Activated CD4-positive, CD25-positive, alpha-beta regulatory T cell (primary cell): ENCODE results near the gene AUTS2.

Experiments used
- DNase-seq, 4 experiments: peaks; one replicate each; lab custom pipeline; 2025; lab: John Stamatoyannopoulos, UW

AUTS2 gene

GRCh38 chr7:70383066-70383782 lies 784.9 kb downstream of the AUTS2 start:
- DNase-seq: no peak

GRCh38 chr7:70384024-70384423 lies 785.7 kb downstream of the AUTS2 start:
- no peak for DNase-seq

- DNase-seq: no peak
Measured at GRCh38 chr7:70384891-70385290, 786.6 kb downstream of the AUTS2 start.

- DNase-seq: no peak
Measured at GRCh38 chr7:70387217-70387616, 788.9 kb downstream of the AUTS2 start.

- DNase-seq: no peak
Measured at GRCh38 chr7:70389531-70390151, 791.4 kb downstream of the AUTS2 start.

GRCh38 chr7:70390251-70390650 lies 792.0 kb downstream of the AUTS2 start:
- no peak for DNase-seq

- DNase-seq: no peak
Measured at GRCh38 chr7:70392256-70392876, 794.1 kb downstream of the AUTS2 start.

- no peak for DNase-seq
Measured at GRCh38 chr7:70392877-70393435, 794.7 kb downstream of the AUTS2 start.

- DNase-seq: no peak
Measured at GRCh38 chr7:70393956-70394355, 795.7 kb downstream of the AUTS2 start.

- DNase-seq: no peak
Measured at GRCh38 chr7:70400829-70401380, 802.6 kb downstream of the AUTS2 start.

GRCh38 chr7:70402069-70402468 lies 803.8 kb downstream of the AUTS2 start:
- DNase-seq: no peak

- DNase-seq: no peak
Measured at GRCh38 chr7:70405241-70405640, 807.0 kb downstream of the AUTS2 start.

- no peak for DNase-seq
Measured at GRCh38 chr7:70406186-70406949, 808.1 kb downstream of the AUTS2 start.

- DNase-seq: no peak
Measured at GRCh38 chr7:70406950-70407209, 808.6 kb downstream of the AUTS2 start.

GRCh38 chr7:70408477-70408876 lies 810.2 kb downstream of the AUTS2 start:
- no peak for DNase-seq

- DNase-seq: no peak
Measured at GRCh38 chr7:70408891-70409290, 810.6 kb downstream of the AUTS2 start.

GRCh38 chr7:70410134-70410750 lies 812.0 kb downstream of the AUTS2 start:
- no peak for DNase-seq

GRCh38 chr7:70414368-70414767 lies 816.1 kb downstream of the AUTS2 start:
- no peak for DNase-seq

GRCh38 chr7:70415179-70415972 lies 817.1 kb downstream of the AUTS2 start:
- no peak for DNase-seq

GRCh38 chr7:70416347-70416985 lies 818.2 kb downstream of the AUTS2 start:
- DNase-seq: no peak
